HG02973 (cell line): ENCODE results near the gene FOXK2.
"Not testable (repeated sequence)": the region's sequence is repeated elsewhere in the genome, so short reads cannot be mapped to it uniquely, and the experiment has no call there.

Source experiments
- ATAC-seq: cut with Tn5 transposase; IDR thresholded peaks from one replicate; pipeline ENCODE4 v1.9.1; 2021; ENCODE audit warnings: moderate library complexity; ENCODE audit not compliant: unreplicated experiment

The FOXK2 gene

GRCh38 chr17:82494236-82495055, 25.1 kb upstream of the FOXK2 start:
- peak; percentile 45 for ATAC-seq

GRCh38 chr17:82495844-82496528, 23.5 kb upstream of the FOXK2 start:
- ATAC-seq = no peak

GRCh38 chr17:82496529-82497434, 22.8 kb upstream of the FOXK2 start:
- peak; percentile 40 for ATAC-seq

DNA sequence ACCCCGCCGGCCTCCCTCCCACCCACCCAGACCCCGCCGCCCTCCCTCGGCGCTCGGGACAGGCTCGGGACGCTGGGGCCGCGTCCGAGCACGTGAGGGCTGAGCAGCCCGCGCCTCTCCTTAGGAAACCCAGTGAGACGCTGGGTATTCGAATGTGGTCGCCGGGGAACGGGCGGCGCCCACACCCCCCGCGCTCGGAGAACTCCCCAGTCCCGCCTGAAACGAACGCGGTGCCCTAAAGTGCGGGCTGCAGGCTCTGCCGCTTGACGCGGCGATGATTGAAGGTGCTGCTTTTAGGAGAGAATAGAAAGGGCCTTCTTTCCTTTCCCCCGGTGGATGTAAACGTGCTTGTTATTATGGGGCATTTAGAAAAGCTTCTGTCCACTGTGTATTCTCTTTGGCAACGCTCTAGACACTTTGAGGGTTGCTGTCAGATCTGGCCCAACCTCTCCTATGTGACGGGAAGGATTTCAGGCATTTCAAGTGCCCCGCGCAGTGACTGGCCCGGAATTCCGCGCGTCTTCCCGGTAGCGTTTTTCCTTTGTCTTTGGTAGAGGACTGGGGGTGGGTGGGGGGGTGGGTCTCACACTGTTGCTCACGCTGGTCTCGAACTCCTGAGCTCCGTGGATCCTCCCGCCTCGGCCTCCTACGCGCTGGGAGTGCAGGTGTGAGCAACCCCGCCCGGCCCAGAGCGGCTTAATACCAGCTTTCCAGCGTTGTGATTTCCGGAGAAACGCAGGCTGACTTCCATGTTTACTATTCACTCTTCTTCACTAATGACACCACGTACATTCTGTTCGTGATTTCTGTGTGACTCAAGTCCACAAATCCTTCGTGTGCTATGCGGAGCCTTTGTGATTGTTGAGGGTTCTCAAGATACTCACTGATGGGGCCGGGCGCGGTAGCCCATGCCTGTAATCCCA, 21.8 kb upstream of the FOXK2 start:
- no peak for ATAC-seq

DNA sequence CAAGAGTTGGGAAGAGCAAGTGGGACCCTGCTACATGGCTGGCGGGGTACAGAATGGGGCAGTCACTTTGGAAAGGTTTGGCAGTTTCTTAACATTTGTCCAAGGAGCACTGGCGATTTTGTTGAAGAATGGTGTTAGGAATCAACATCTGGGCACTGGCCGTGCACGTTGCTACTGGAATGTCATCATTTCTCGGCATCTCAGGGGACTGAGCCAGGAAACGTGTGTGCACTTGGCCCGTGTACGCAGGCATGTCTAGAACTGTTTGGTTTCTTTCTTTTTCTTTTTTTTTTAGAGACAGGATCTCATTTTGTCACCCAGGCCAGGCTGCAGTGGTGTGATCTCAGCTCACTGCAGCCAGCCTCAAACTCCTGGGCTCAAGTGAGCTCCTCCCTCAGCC, 17.3 kb upstream of the FOXK2 start:
- ATAC-seq = no peak

DNA sequence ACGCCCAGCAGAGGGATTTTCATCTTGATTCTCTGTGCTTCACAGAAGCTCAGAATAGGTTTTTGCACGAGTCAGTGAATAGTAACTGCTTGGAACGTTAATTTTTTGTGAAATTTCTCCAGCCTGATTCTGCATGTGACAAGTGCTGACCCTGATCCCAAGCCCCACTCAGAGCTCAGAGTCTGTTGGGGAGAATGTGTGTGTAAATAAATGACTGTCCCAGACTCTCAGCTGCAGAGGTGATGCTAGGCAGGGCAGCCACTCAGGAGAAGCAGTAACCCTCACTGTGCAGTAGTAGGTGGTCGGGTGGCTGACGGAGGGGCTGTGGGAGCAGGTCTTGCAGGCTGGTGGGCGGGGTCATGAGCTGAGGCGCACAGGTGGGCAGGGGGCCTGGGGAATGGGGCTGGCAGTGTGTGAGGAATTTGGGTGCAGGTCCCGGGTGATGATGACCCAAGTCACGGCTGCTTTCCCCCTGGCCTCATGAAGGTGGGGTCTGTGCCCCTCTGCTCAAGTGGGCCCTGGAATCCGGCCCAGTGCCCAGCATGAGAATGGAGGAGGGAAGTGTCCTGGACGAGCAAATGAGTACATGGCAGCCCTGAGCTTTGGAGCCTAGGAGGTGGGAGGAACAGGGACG, 16.3 kb upstream of the FOXK2 start:
- no peak for ATAC-seq

DNA sequence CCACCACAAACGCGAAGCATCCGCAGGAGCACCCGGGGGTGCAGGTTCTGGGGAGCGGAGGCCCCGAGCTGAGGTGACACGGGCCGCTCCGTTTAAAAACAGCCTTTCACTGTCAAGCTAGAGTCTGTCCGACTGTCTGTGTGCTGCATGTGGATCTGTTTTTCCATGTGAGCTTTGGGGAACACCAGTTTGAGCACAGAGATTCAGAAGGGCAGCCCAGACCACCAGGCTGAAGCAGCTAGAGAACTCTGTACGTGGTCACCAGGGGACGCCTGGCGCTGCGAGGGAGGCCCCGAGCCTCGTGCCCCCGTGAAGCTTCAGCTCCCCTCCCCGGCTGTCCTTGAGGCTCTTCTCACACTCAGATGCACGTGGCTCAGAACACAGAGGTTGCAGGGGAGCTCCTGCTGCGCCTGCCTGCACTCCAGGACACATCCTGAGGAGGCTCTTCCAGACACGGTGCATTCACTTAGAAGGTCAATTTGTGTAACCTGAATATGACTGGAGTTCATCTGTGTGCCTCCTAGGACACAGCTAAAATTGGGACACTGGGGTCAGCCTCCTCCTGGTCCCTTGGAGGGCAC, 15.7 kb upstream of the FOXK2 start:
- ATAC-seq = no peak

GRCh38 chr17:82505296-82505695, 14.2 kb upstream of the FOXK2 start:
- no peak for ATAC-seq

DNA sequence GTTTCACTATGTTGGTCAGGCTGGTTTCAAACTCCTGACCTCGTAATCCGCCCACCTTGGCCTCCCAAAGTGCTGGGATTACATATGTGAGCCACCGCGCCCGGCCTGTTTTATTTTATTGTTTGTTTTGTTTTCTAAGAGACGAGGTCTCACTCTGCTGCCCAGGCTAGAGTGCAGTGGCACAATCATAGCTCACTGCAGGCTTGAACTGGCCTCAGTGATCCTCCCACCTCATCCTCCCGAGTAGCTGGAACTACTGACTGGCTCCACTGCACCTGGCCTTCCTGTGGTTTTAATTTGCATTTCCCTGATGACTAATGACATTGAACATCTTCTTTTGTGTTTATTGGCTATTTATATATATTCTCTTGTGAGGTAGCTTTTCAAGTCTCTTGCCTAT, 13.1 kb upstream of the FOXK2 start:
- peak; percentile 66 for ATAC-seq

- no peak for ATAC-seq
Observed at GRCh38 chr17:82507631-82508175, 11.8 kb upstream of the FOXK2 start.

DNA sequence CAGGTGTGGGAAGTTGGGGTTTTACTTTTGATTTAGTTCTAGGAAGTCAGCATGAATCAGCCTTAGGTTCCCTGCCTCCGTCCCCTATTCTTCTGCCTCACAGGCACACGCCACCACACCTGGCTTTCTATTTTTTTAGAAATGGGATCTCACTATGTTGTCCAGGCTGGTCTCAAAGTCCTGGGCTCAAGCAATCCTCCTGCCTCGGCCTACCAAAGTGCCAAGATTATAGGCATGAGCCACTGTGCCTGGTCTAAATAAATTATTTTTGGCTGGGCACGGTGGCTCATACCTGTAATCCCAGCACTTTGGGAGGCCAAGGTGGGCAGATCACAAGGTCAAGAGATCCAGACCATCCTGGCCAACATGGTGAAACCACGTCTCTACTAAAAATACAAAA, 7.9 kb upstream of the FOXK2 start:
- not testable (repeated sequence) for ATAC-seq

DNA sequence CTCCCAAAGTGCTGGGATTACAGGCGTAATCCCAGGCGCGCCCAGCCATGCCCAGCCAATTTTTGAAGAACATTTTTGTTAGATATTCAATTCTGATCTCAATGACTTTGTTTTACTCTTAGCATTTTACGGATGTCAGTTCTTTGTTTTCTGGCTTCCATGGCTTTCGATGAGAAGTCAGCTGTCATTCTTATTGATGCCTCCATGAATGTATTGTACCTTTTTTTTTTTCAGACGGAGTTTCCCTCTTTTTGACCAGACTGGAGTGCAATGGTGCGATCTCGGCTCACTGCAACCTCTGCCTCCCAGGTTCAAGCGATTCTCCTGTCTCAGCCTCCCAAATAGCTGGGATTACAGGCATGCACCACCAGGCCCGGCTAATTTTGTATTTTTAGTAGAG, 5.7 kb upstream of the FOXK2 start:
- ATAC-seq = not testable (repeated sequence)

DNA sequence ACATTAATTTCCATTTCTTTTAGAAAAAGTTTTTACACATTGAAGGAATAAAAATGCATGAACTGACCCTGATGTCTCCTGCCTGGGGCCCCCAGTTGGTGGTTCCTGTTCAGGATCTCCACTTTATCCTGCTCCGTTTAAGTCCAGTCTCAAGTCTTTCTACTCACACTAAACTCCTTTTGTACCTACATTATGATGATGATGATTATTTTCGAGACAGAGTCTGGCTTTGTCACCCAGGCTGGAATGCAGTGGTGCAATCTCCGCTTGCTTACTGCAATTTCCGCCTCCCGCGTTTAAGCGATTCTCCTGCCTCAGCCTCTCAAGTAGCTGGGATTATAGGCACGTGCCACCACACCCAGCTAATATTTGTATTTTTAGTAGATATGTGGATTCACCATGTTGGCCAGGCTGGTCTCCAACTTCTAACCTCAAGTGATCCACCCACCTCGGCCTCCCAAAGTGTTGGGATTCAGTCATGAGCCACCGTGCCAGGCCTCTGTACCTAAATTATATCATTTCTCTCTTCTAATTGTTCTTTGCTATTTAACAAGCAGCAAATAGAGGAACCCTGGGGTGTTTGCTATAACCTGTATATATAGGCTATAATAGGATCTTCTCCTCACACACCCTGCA, 2.2 kb upstream of the FOXK2 start:
- ATAC-seq = no peak

DNA sequence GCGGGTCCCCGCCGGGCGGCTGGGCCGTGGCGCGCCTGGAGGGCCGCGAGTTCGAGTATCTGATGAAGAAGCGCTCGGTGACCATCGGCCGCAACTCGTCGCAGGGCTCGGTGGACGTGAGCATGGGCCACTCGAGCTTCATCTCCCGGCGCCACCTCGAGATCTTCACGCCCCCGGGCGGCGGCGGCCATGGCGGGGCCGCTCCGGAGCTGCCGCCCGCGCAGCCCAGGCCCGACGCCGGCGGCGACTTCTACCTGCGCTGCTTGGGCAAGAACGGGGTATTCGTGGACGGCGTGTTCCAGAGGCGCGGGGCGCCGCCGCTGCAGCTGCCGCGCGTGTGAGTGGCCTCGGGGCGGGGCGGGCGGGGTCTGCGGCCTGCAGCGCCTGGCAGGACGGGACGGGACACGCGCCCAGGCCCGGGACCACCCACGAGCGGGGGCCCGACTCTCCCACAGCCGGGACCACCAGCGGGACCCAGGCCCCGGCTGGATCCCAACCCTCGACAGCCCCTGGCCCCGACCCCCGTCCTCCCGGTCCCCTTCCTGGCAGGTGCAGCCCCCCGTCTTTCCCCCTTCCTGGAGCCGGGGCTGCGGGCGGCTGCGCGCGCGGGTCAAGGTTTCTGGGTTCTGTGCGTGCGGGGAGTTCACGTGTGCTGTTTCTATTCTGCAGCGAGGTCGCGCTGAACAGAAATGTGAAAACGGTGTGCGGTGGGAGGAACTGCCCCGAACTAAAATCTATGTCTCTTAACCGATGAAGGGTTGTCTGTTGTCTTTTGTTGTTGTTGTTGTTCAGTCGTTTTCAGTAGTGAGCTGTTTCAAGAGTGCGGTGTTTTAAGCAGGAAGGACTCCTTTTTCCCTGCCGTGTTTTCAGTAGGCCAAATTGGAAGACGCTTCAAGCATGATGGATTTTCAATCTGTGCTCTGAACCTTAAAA, 705 bp downstream of the FOXK2 start:
- ATAC-seq = peak; percentile 22

DNA sequence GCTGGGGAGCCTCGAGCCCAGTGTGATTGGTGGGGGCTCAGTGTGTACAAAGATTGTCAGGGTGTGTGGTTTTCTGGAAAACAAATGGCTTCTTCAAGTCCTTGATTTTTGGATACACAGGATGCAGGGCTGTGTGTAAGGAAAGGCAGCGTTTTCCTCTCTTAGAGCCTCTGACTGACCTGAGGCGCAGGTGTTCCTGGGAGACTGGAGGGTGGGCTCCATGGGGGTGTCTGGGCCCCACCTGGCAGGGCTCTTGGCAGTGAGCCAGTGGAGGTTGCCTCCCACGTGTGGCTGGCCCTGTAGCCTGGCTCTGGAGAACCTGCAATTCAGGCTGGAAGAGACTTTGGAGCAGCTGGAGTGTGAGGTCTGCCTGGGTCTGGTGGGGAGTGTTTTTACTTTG, 5.0 kb downstream of the FOXK2 start:
- ATAC-seq = no peak

DNA sequence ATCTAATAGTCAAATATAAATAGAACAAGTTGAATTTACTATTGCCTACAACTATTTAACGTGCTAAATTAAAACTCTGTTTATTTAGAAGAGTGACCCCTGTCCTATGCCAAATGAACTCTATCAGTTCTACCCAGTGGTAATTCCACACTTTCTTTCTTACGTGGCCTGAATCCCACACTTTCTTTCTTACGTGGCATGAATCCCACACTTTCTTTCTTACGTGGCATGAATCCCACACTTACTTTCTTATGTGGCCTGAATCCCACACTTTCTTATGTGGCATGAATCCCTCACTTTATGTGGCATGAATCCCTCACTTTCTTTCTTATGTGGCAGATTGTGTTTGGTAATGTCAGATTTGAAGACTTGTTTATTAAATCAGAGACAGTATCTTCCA, 6.2 kb downstream of the FOXK2 start:
- no peak for ATAC-seq

DNA sequence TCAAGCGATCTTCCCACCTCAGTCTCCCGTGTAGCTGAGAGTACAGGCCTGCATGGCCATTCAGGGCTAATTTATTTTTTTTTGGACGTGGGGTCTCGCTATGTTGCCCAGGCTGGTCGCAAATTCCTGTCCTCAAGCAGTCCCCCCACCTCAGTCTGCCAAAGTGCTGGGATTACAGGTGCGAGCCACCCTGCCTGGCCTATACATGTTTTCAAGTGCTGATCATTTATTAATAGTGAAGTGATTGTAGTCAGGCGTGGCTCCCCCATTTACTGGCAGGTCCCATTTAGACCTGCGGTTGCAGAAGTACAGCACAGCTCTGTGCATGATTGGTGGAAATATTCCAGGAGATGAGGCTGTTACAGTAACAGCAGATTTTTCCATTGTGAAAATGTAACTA, 8.4 kb downstream of the FOXK2 start:
- ATAC-seq = no peak
